ENCODE data around the gene SNX15.
"Not testable (repeated sequence)": the region's sequence is repeated elsewhere in the genome, so short reads cannot be mapped to it uniquely, and the experiment has no call there.

Gene SNX15

DNA sequence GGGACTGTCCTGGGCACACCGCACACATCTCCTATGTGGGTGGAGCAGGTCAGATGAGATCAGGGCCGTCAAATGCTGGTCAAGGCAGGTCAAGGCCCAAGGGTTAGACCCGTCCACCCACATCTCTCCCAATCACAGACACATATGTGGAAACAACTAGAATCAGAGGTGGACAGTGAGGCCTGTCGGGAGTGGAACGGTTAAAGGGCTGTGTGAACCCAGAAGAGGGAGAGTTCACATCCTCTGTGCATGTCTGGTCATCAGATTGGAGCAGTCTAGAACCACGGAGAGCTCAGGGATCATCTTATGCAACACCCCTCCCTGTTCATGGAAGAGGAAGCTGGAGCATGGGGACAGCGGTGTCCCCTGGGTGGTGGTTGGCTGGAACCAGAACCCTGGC is 7.4 kb upstream of the SNX15 start:
- Histone ChIP-seq H3K27me3 (ENCODE audit: insufficient read depth, low read length) (no peaks in the 10 kb centered on the region), H3K4me1 (ENCODE audit: insufficient read depth, low read length) (no peaks in the 10 kb centered on the region), H3K9me3 (ENCODE audit: insufficient read depth, low read depth, low read length) (no peaks in the 10 kb centered on the region), H3K36me3 (ENCODE audit: insufficient read depth, low read depth, low read length) (peaks cover 37% of the 10 kb centered on the region), H3K4me3 (ENCODE audit: low read length) (no peak overlapping the region), H3K27ac (ENCODE audit: low read length) (no peak overlapping the region), H3K9ac (ENCODE audit: low read depth, low read length) (no peak overlapping the region)

GRCh38 chr11:65021003-65021402 is 6.2 kb upstream of the SNX15 start:
- no peak overlapping the region for H3K27ac ChIP-seq (ENCODE audit: low read length)
- H3K9me3 ChIP-seq (ENCODE audit: insufficient read depth, low read depth, low read length): no peaks in the 10 kb centered on the region
- no peak overlapping the region for H3K9ac ChIP-seq (ENCODE audit: low read depth, low read length)
- H3K4me3 ChIP-seq (ENCODE audit: low read length): no peak overlapping the region
- H3K27me3 ChIP-seq (ENCODE audit: insufficient read depth, low read length): no peaks in the 10 kb centered on the region
- peaks cover 37% of the 10 kb centered on the region for H3K36me3 ChIP-seq (ENCODE audit: insufficient read depth, low read depth, low read length)
- no peaks in the 10 kb centered on the region for H3K4me1 ChIP-seq (ENCODE audit: insufficient read depth, low read length)

- Histone ChIP-seq H3K27ac (ENCODE audit: low read length) (no peak overlapping the region), H3K27me3 (ENCODE audit: insufficient read depth, low read length) (no peaks in the 10 kb centered on the region), H3K36me3 (ENCODE audit: insufficient read depth, low read depth, low read length) (peaks cover 37% of the 10 kb centered on the region), H3K4me3 (ENCODE audit: low read length) (no peak overlapping the region), H3K9ac (ENCODE audit: low read depth, low read length) (no peak overlapping the region), H3K9me3 (ENCODE audit: insufficient read depth, low read depth, low read length) (no peaks in the 10 kb centered on the region), H3K4me1 (ENCODE audit: insufficient read depth, low read length) (no peaks in the 10 kb centered on the region)
Observed at GRCh38 chr11:65021509-65021908, 5.7 kb upstream of the SNX15 start.

DNA sequence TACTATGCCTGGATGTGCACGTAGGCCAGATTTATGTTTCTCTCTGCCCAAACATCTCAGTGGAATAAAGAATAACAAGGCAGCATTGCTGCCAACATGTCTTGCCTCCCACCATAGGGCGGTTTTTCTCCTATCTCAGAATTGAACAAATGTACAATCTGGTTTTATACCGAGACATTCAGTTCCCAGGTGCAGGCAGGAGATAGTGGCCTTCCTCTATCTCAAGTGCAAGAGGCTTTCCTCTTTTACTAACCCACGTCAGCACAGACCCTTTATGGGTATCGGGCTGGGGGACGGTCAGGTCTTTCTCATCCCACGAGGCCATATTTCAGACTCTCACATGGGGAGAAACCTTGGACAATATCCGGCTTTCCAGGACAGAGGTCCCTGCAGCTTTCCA is 3.7 kb upstream of the SNX15 start:
- not testable (repeated sequence) for H3K4me3 ChIP-seq (ENCODE audit: low read length); H3K9me3 ChIP-seq (ENCODE audit: insufficient read depth, low read depth, low read length); H3K9ac ChIP-seq (ENCODE audit: low read depth, low read length); H3K4me1 ChIP-seq (ENCODE audit: insufficient read depth, low read length); H3K27ac ChIP-seq (ENCODE audit: low read length); H3K27me3 ChIP-seq (ENCODE audit: insufficient read depth, low read length)
- H3K36me3 ChIP-seq (ENCODE audit: insufficient read depth, low read depth, low read length): peaks cover 27% of the 10 kb centered on the region

- peak overlapping the region; percentile 66 for H3K4me3 ChIP-seq (ENCODE audit: low read length)
- H3K4me1 ChIP-seq (ENCODE audit: insufficient read depth, low read length): peaks cover 5% of the 10 kb centered on the region; the same call in 1 of the 2 replicates
- H3K9me3 ChIP-seq (ENCODE audit: insufficient read depth, low read depth, low read length): no peaks in the 10 kb centered on the region
- no peak overlapping the region for H3K27ac ChIP-seq (ENCODE audit: low read length)
- peaks cover 5% of the 10 kb centered on the region; the same call in 1 of the 2 replicates for H3K36me3 ChIP-seq (ENCODE audit: insufficient read depth, low read depth, low read length)
- no peak overlapping the region for H3K9ac ChIP-seq (ENCODE audit: low read depth, low read length)
- no peaks in the 10 kb centered on the region for H3K27me3 ChIP-seq (ENCODE audit: insufficient read depth, low read length)
Observed at GRCh38 chr11:65026810-65027209, 429 bp upstream of the SNX15 start.

DNA sequence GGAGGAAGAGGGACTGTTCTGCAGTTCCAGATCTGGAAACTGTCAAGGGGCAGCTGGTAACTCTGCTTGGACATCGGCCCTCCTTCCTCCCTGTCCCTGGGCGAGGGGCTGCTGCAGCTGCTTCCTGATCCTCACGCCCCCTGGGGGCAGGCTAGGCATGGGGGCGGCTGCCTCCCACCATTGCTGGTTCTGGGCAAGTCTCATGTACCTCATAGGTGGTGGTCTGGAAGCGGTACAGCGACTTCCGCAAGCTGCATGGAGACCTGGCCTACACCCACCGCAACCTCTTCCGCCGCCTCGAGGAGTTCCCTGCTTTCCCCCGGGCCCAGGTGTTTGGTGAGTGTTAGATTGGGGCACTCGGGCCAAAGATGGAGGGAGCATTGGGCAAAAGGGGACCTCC is 5.0 kb downstream of the SNX15 start:
- Histone ChIP-seq H3K36me3 (ENCODE audit: insufficient read depth, low read depth, low read length) (no peaks in the 10 kb centered on the region; the same call in 1 of the 2 replicates), H3K27me3 (ENCODE audit: insufficient read depth, low read length) (no peaks in the 10 kb centered on the region), H3K9me3 (ENCODE audit: insufficient read depth, low read depth, low read length) (no peaks in the 10 kb centered on the region), H3K9ac (ENCODE audit: low read depth, low read length) (no peak overlapping the region), H3K4me3 (ENCODE audit: low read length) (no peak overlapping the region), H3K4me1 (ENCODE audit: insufficient read depth, low read length) (peaks cover 5% of the 10 kb centered on the region; the same call in 1 of the 2 replicates), H3K27ac (ENCODE audit: low read length) (no peak overlapping the region)

- no peaks in the 10 kb centered on the region for H3K9me3 ChIP-seq (ENCODE audit: insufficient read depth, low read depth, low read length)
Observed at GRCh38 chr11:65034423-65034822, 7.2 kb downstream of the SNX15 start.

GRCh38 chr11:65035579-65035978 is 8.3 kb downstream of the SNX15 start:
- Histone ChIP-seq H3K9ac (ENCODE audit: low read depth, low read length) (no peak overlapping the region), H3K4me3 (ENCODE audit: low read length) (no peak overlapping the region), H3K27ac (ENCODE audit: low read length) (no peak overlapping the region), H3K36me3 (ENCODE audit: insufficient read depth, low read depth, low read length) (peaks cover 7% of the 10 kb centered on the region), H3K27me3 (ENCODE audit: insufficient read depth, low read length) (no peaks in the 10 kb centered on the region), H3K9me3 (ENCODE audit: insufficient read depth, low read depth, low read length) (no peaks in the 10 kb centered on the region), H3K4me1 (ENCODE audit: insufficient read depth, low read length) (no peaks in the 10 kb centered on the region)

More at GRCh38 chr11:65034423-65034822, 7.2 kb downstream of the SNX15 start:
- H3K27me3 ChIP-seq (ENCODE audit: insufficient read depth, low read length): no peaks in the 10 kb centered on the region
- no peaks in the 10 kb centered on the region for H3K4me1 ChIP-seq (ENCODE audit: insufficient read depth, low read length)
- no peak overlapping the region for H3K9ac ChIP-seq (ENCODE audit: low read depth, low read length)
- H3K4me3 ChIP-seq (ENCODE audit: low read length): no peak overlapping the region
- no peak overlapping the region for H3K27ac ChIP-seq (ENCODE audit: low read length)
- peaks cover 7% of the 10 kb centered on the region for H3K36me3 ChIP-seq (ENCODE audit: insufficient read depth, low read depth, low read length)

DNA sequence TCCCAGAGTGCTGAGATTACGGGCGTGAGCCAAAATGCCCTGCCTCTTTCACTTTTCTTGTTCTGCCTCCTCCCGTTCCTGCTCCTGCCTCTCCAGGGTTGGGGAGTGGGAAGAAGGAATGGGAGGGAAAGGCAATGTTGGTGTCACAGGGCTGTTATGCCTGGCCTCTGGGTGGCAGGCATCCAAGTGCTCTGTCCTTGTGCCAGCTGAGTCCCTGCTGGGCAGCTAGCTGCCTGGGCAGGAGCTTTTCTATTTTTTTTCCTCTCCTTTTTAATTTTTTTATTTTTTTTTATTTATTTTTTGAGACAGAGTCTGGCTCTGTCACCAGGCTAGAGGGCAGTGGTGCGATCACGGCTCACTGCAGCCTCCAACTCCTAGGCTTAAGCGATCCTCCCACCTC is 9.7 kb downstream of the SNX15 start:
- no peaks in the 10 kb centered on the region for H3K4me1 ChIP-seq (ENCODE audit: insufficient read depth, low read length)
- H3K9me3 ChIP-seq (ENCODE audit: insufficient read depth, low read depth, low read length): no peaks in the 10 kb centered on the region
- no peaks in the 10 kb centered on the region for H3K27me3 ChIP-seq (ENCODE audit: insufficient read depth, low read length)
- H3K9ac ChIP-seq (ENCODE audit: low read depth, low read length): no peak overlapping the region
- no peak overlapping the region for H3K27ac ChIP-seq (ENCODE audit: low read length)
- no peak overlapping the region for H3K4me3 ChIP-seq (ENCODE audit: low read length)
- H3K36me3 ChIP-seq (ENCODE audit: insufficient read depth, low read depth, low read length): peaks cover 7% of the 10 kb centered on the region

GRCh38 chr11:65040520-65040846 is 13.2 kb downstream of the SNX15 start:
- H3K27me3 ChIP-seq (ENCODE audit: insufficient read depth, low read length): no peaks in the 10 kb centered on the region
- no peaks in the 10 kb centered on the region for H3K4me1 ChIP-seq (ENCODE audit: insufficient read depth, low read length)
- H3K36me3 ChIP-seq (ENCODE audit: insufficient read depth, low read depth, low read length): peaks cover 29% of the 10 kb centered on the region
- peak overlapping the region; percentile 91 for H3K4me3 ChIP-seq (ENCODE audit: low read length)
- H3K27ac ChIP-seq (ENCODE audit: low read length): no peak overlapping the region
- no peaks in the 10 kb centered on the region for H3K9me3 ChIP-seq (ENCODE audit: insufficient read depth, low read depth, low read length)
- peak overlapping the region; percentile 74; the same call in 1 of the 2 replicates for H3K9ac ChIP-seq (ENCODE audit: low read depth, low read length)

GRCh38 chr11:65040847-65041622 is 13.8 kb downstream of the SNX15 start, which contains the start of gene SAC3D1:
SAC3D1 (plus strand) TSS chr11:65041210; CDS start chr11:65041293, 83 bp downstream.
- Histone ChIP-seq H3K4me1 (ENCODE audit: insufficient read depth, low read length) (no peaks in the 10 kb centered on the region), H3K36me3 (ENCODE audit: insufficient read depth, low read depth, low read length) (peaks cover 29% of the 10 kb centered on the region), H3K4me3 (ENCODE audit: low read length) (peak within 1 kb of the TSS; percentile 91), H3K9me3 (ENCODE audit: insufficient read depth, low read depth, low read length) (no peaks in the 10 kb centered on the region), H3K27ac (ENCODE audit: low read length) (peak within 1 kb of the TSS; percentile 56), H3K9ac (ENCODE audit: low read depth, low read length) (peak within 1 kb of the TSS; percentile 74; the same call in 1 of the 2 replicates), H3K27me3 (ENCODE audit: insufficient read depth, low read length) (no peaks in the 10 kb centered on the region)

- H3K9me3 ChIP-seq (ENCODE audit: insufficient read depth, low read depth, low read length): no peaks in the 10 kb centered on the region
- no peak overlapping the region for H3K9ac ChIP-seq (ENCODE audit: low read depth, low read length)
- H3K4me1 ChIP-seq (ENCODE audit: insufficient read depth, low read length): no peaks in the 10 kb centered on the region
- no peaks in the 10 kb centered on the region; the same call in 1 of the 2 replicates for H3K27me3 ChIP-seq (ENCODE audit: insufficient read depth, low read length)
- H3K36me3 ChIP-seq (ENCODE audit: insufficient read depth, low read depth, low read length): peaks cover 27% of the 10 kb centered on the region
- H3K4me3 ChIP-seq (ENCODE audit: low read length): peak overlapping the region; percentile 91; the same call in 1 of the 2 replicates
- no peak overlapping the region for H3K27ac ChIP-seq (ENCODE audit: low read length)
Observed at GRCh38 chr11:65042891-65043290, 15.7 kb downstream of the SNX15 start.
